ENCODE results near the gene TLR5. TPM values are rescaled to one million over a fixed set of nuclear protein-coding genes. Genes with fewer than 3 reads are reported as not detected.

Gene TLR5
- polyA plus RNA-seq, 2 donors, result 3.5 to 4.7 TPM

- WGBS, 2 donors, result 79 to 83% methylated on average over 5 of the region's 5 CpGs
- no peaks in the 10 kb centered on the region for H3K4me1 ChIP-seq (ENCODE audit: control insufficient read depth in 2 of 2, insufficient read depth in 2 of 2, low read length in 1 of 2)
- H3K27me3 ChIP-seq (ENCODE audit: control insufficient read depth in 1 of 2, insufficient read depth in 2 of 2, low read length in 2 of 2), result no peaks in the 10 kb centered on the region
- no peak overlapping the region for H3K4me3 ChIP-seq (ENCODE audit: low read depth in 1 of 2, low read length in 2 of 2)
- no peaks in the 10 kb centered on the region for H3K36me3 ChIP-seq (ENCODE audit: control insufficient read depth in 2 of 2, insufficient read depth in 2 of 2, low read length in 1 of 2)
- H3K27ac ChIP-seq (ENCODE audit: low read depth in 2 of 2, low read length in 1 of 2), result no peak overlapping the region
- H3K9me3 ChIP-seq (ENCODE audit: control insufficient read depth in 2 of 2, insufficient read depth in 1 of 2, low read depth in 1 of 2, low read length in 1 of 2), result no peaks in the 10 kb centered on the region
Observed at GRCh38 chr1:223066415-223066814, 76.6 kb downstream of the TLR5 start.

DNA sequence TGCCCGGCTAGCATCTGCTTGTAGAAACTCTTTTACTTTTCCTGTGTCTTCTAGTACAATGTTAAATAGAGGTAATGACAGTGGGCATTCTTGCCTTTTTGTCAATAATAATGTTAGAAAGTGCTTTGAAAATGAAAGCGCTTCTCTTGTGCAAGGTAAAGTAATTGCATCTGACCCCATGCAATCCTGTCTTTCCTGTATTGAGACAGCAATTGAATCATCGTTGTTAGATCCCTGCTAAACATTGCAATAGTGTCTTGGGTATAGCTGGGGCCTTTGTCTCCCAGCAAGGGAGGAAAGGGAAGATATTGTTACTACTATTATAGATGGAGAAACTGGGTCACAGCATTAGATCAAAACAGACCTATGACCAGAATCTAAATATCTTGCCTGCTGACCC is 80.9 kb downstream of the TLR5 start:
- Histone ChIP-seq H3K4me1 (ENCODE audit: control insufficient read depth in 2 of 2, insufficient read depth in 2 of 2, low read length in 1 of 2) (no peaks in the 10 kb centered on the region), H3K27me3 (ENCODE audit: control insufficient read depth in 1 of 2, insufficient read depth in 2 of 2, low read length in 2 of 2) (no peaks in the 10 kb centered on the region), H3K4me3 (ENCODE audit: low read depth in 1 of 2, low read length in 2 of 2) (no peak overlapping the region), H3K9me3 (ENCODE audit: control insufficient read depth in 2 of 2, insufficient read depth in 1 of 2, low read depth in 1 of 2, low read length in 1 of 2) (no peaks in the 10 kb centered on the region), H3K27ac (ENCODE audit: low read depth in 2 of 2, low read length in 1 of 2) (no peak overlapping the region), H3K36me3 (ENCODE audit: control insufficient read depth in 2 of 2, insufficient read depth in 2 of 2, low read length in 1 of 2) (no peaks in the 10 kb centered on the region)
- 52 to 53% methylated on average over 3 of the region's 3 CpGs for WGBS, 2 donors

DNA sequence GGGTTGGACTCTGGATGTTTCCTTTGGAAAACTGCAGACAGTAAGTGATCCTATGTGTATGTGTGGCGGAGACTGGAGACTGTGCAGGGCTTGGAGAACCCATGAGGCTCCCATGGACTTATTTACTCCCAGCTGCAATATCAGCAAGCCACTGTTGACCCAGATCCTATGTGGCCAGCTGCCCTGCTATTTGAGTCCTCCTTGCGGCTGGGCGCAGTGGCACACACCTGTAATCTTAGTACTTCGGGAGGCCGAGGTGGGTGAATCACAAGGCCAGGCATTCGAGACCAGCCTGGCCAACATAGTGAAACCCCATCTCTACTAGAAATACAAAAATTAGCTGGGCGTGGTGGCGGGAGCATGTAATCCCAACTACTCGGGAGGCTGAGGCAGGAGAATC is 83.5 kb downstream of the TLR5 start:
- Histone ChIP-seq H3K27ac (ENCODE audit: low read depth in 2 of 2, low read length in 1 of 2) (no peak overlapping the region), H3K36me3 (ENCODE audit: control insufficient read depth in 2 of 2, insufficient read depth in 2 of 2, low read length in 1 of 2) (peaks cover 0 to under 1% of the 10 kb centered on the region in 2 donors), H3K4me3 (ENCODE audit: low read depth in 1 of 2, low read length in 2 of 2) (no peak overlapping the region), H3K27me3 (ENCODE audit: control insufficient read depth in 1 of 2, insufficient read depth in 2 of 2, low read length in 2 of 2) (no peaks in the 10 kb centered on the region), H3K9me3 (ENCODE audit: control insufficient read depth in 2 of 2, insufficient read depth in 1 of 2, low read depth in 1 of 2, low read length in 1 of 2) (no peaks in the 10 kb centered on the region), H3K4me1 (ENCODE audit: control insufficient read depth in 2 of 2, insufficient read depth in 2 of 2, low read length in 1 of 2) (no peaks in the 10 kb centered on the region)
- 93 to 94% methylated on average over 9 of the region's 9 CpGs for WGBS, 2 donors

Other genes with a start within 250 kb of the TLR5 start
- gene SUSD4, start 220.9 kb upstream of the TLR5 start, polyA plus RNA-seq, result 10 to 100 TPM; 39.5 to 50.5 TPM

Measured in esophagus (tissue), 2 donors.